Cerebellar cortex (tissue), 1 donor: ENCODE measurements around the gene UBL5.

ENCODE experiments used
- DNase-seq: peaks from one replicate; pipeline ENCODE4 v3.0.0-alpha.2; 2015; ENCODE audit warnings: low spot score

The UBL5 gene

GRCh38 chr19:9854282-9854846 is 26.6 kb downstream of the UBL5 start:
- DNase-seq = no peak

- DNase-seq = no peak
Measured at GRCh38 chr19:9856609-9857008, 28.9 kb downstream of the UBL5 start.

- DNase-seq = no peak
Measured at GRCh38 chr19:9857076-9857721, 29.5 kb downstream of the UBL5 start.

- no peak for DNase-seq
Measured at GRCh38 chr19:9857920-9858746, 30.4 kb downstream of the UBL5 start.

- DNase-seq = no peak
Measured at GRCh38 chr19:9858766-9859165, 31.0 kb downstream of the UBL5 start.

GRCh38 chr19:9860407-9860806 is 32.7 kb downstream of the UBL5 start:
- peak; percentile 53 for DNase-seq

GRCh38 chr19:9861503-9861902 is 33.8 kb downstream of the UBL5 start:
- no peak for DNase-seq

GRCh38 chr19:9862938-9863337 is 35.2 kb downstream of the UBL5 start:
- no peak for DNase-seq

- DNase-seq = no peak
Measured at GRCh38 chr19:9863759-9864158, 36.0 kb downstream of the UBL5 start.

GRCh38 chr19:9865732-9866501 is 38.2 kb downstream of the UBL5 start:
- peak; percentile 72 for DNase-seq

- peak; percentile 96 for DNase-seq
Measured at GRCh38 chr19:9868983-9869617, 41.4 kb downstream of the UBL5 start.

- no peak for DNase-seq
Measured at GRCh38 chr19:9871626-9872338, 44.1 kb downstream of the UBL5 start.

- no peak for DNase-seq
Measured at GRCh38 chr19:9872618-9873242, 45.0 kb downstream of the UBL5 start.

- DNase-seq = no peak
Measured at GRCh38 chr19:9875031-9875627, 47.4 kb downstream of the UBL5 start.

- DNase-seq = no peak
Measured at GRCh38 chr19:9875796-9876195, 48.1 kb downstream of the UBL5 start.

- DNase-seq = no peak
Measured at GRCh38 chr19:9877780-9878510, 50.2 kb downstream of the UBL5 start.

GRCh38 chr19:9878511-9879196 is 50.9 kb downstream of the UBL5 start:
- DNase-seq = no peak
